PC-3 (cell line): ENCODE results near the gene UTP3. TPM values are rescaled to one million over a fixed set of nuclear protein-coding genes. Genes with fewer than 3 reads are reported as not detected.
A peak's percentile ranks its signal among the peaks of the same experiment; 100 is the strongest.

Experiments
- ATAC-seq: fragments of 200-7000 bp; cut with Tn5 transposase; 2 replicates; pipeline ENCODE4 v1.9.1; 2020; ENCODE audit warnings: mild to moderate bottlenecking, moderate library complexity
- BruUV-seq: library from RNA; stranded (reverse); fragments of 400-500 nt; replicated peaks from 2 replicates; lab custom pipeline; 2021; lab: Mats Ljungman, UMichigan
- CTCF ChIA-PET: fragments of 300-600 bp; sonication (Branson Sonifier 250); formaldehyde crosslinking; loops from one replicate; lab custom pipeline; 2022; ENCODE audit warnings: antibody characterized with exemption; lab: Charles Lee
- POLR2A ChIA-PET: fragments of 300-600 bp; sonication (Branson Sonifier 250); formaldehyde crosslinking; loops from one replicate; lab custom pipeline; 2022; ENCODE audit warnings: antibody characterized with exemption; ENCODE audit not compliant: unreplicated experiment; lab: Charles Lee
- DNase-seq: peaks from one replicate; pipeline ENCODE4 v3.0.0-alpha.2; 2015
- H2AFZ ChIP-seq: fragments of 300-600 bp; sonication (generic); 2 replicates; pipeline ENCODE4 v1.6.0; 2016; ENCODE audit warnings: antibody characterized with exemption, low read length
- H3F3A ChIP-seq: fragments of 300-600 bp; sonication (generic); one replicate; pipeline ENCODE4 v1.6.0; 2017; ENCODE audit warnings: antibody characterized with exemption, low read length, control low read depth, mild to moderate bottlenecking; ENCODE audit not compliant: unreplicated experiment
- H3K27ac ChIP-seq: fragments of 300-600 bp; sonication (generic); 2 replicates; pipeline ENCODE4 v1.5.1; 2016; ENCODE audit warnings: mild to moderate bottlenecking, low read length
- H3K27me3 ChIP-seq: fragments of 300-600 bp; sonication (generic); 2 replicates; pipeline ENCODE4 v1.6.1; 2016; ENCODE audit warnings: low read length, mixed read lengths
- H3K36me3 ChIP-seq: fragments of 300-600 bp; sonication (generic); 2 replicates; pipeline ENCODE4 v1.6.1; 2016; ENCODE audit warnings: low read depth, mixed run types, low read length, mixed read lengths
- H3K4me1 ChIP-seq: fragments of 300-600 bp; sonication (generic); 2 replicates; pipeline ENCODE4 v1.5.1; 2016; ENCODE audit warnings: low read length; ENCODE audit not compliant: insufficient read depth
- H3K4me2 ChIP-seq: fragments of 300-600 bp; sonication (generic); 2 replicates; pipeline ENCODE4 v1.6.0; 2016; ENCODE audit warnings: low read length
- H3K4me3 ChIP-seq: fragments of 300-600 bp; sonication (generic); 2 replicates; pipeline ENCODE4 v1.5.1; 2016; ENCODE audit warnings: mild to moderate bottlenecking, low read length, mixed read lengths
- H3K79me2 ChIP-seq: fragments of 300-600 bp; sonication (generic); 2 replicates; pipeline ENCODE4 v1.6.1; 2017; ENCODE audit warnings: low read length, mixed read lengths
- H3K9ac ChIP-seq: fragments of 300-600 bp; sonication (generic); 2 replicates; pipeline ENCODE4 v1.6.0; 2016; ENCODE audit warnings: mild to moderate bottlenecking, low read length
- H3K9me2 ChIP-seq: fragments of 300-600 bp; sonication (generic); replicated peaks from 2 replicates; pipeline ENCODE4 v1.6.1; 2016; ENCODE audit warnings: mixed run types, low read length, mixed read lengths
- H3K9me3 ChIP-seq: fragments of 300-600 bp; sonication (generic); 2 replicates; pipeline ENCODE4 v1.6.1; 2016; ENCODE audit warnings: low read length, mixed read lengths
- H4K20me1 ChIP-seq: fragments of 300-600 bp; sonication (generic); 2 replicates; pipeline ENCODE4 v1.6.1; 2016; ENCODE audit warnings: low read length, mixed read lengths
- EZH2 ChIP-seq: fragments of 300-600 bp; sonication (generic); IDR thresholded peaks from one replicate; pipeline ENCODE4 v1.6.1; 2017; ENCODE audit warnings: antibody characterized with exemption, mild to moderate bottlenecking, low read length; ENCODE audit not compliant: unreplicated experiment
- EZH2phosphoT487 ChIP-seq: fragments of 300-600 bp; sonication (generic); IDR thresholded peaks from 2 replicates; pipeline ENCODE4 v1.6.1; 2018; ENCODE audit warnings: mild to moderate bottlenecking, antibody characterized with exemption, low read length, borderline replicate concordance
- intact Hi-C: fragments of 100-400 bp; cut with micrococcal nuclease; formaldehyde crosslinking; loops from 2 replicates; pipeline ENCODE4 v1.9.0; 2023
- total RNA-seq: library from RNA; depleted of rRNA; stranded (reverse); fragments of >200 nt; gene quantifications from 2 replicates; pipeline ENCODE4 v1.2.3, GENCODE V29; 2014
- TF ChIP-seq, protein P1 (sequence below): fragments of 300-600 bp; sonication (generic); conservative IDR thresholded peaks from 2 replicates; pipeline ENCODE4 v1.5.1; 2017; ENCODE audit warnings: antibody characterized with exemption, low read depth, mild to moderate bottlenecking, low read length

UTP3 gene
- total RNA-seq, 1 experiment from 2014 or later, result 27.8 TPM

DNA sequence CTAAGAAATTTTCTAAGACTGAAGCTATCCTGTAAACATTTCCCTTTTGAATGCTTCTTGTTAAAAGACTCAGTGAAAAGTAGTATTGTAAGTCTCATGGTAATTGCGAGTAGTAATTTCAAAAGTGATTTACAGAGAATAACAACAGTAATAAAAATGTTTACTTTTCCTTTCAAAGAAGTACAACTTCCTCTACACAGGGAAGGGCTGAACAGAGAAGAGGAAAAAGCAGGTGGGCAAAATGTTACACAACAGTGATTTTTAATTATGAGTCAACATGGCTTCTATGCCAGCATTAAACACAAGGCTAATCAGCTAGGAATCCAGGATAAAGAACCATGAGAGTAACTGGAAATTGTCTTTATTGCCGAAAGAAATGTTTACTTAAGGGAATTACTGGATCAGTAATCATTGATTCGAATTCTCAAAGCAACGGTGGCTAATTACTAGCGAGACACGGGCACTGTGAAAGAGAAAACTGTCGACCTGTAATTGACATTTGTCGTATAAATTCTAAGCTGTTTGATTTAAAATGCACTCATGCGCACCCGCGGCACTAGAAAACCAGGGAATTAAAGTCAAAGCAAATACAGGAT, 15.4 kb downstream of the UTP3 start:
- no peaks in the 10 kb centered on the region for H3K27me3 ChIP-seq
- ATAC-seq, result peak; percentile 12
- TF ChIP-seq, protein P1, sequence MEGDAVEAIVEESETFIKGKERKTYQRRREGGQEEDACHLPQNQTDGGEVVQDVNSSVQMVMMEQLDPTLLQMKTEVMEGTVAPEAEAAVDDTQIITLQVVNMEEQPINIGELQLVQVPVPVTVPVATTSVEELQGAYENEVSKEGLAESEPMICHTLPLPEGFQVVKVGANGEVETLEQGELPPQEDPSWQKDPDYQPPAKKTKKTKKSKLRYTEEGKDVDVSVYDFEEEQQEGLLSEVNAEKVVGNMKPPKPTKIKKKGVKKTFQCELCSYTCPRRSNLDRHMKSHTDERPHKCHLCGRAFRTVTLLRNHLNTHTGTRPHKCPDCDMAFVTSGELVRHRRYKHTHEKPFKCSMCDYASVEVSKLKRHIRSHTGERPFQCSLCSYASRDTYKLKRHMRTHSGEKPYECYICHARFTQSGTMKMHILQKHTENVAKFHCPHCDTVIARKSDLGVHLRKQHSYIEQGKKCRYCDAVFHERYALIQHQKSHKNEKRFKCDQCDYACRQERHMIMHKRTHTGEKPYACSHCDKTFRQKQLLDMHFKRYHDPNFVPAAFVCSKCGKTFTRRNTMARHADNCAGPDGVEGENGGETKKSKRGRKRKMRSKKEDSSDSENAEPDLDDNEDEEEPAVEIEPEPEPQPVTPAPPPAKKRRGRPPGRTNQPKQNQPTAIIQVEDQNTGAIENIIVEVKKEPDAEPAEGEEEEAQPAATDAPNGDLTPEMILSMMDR, result no peak
- no peak for TF ChIP-seq EZH2phosphoT487
- no peak for TF ChIP-seq EZH2
- no peaks in the 10 kb centered on the region for H3K9me2 ChIP-seq
- BruUV-seq, result no TSS peak
- ChIA-PET POLR2A (interaction anchor here (0.6 to 1.0 kb wide), 4 partner anchors 48 to 198 kb away, joined by 3 to 11 read pairs (median 4); partner anchors contain the start of gene MOB1B), CTCF (interaction anchor here (0.5 to 1.8 kb wide), 4 partner anchors 31 to 102 kb away, joined by 3 to 7 read pairs (median 3); no protein-coding TSS in a partner anchor)
- DNase-seq, result peak; percentile 84
- peak overlapping the region; percentile 78 for H3K27ac ChIP-seq
- H3K9me3 ChIP-seq, result no peaks in the 10 kb centered on the region
- peak overlapping the region; percentile 90 for H3K4me2 ChIP-seq
- peak overlapping the region; percentile 93 for H3K9ac ChIP-seq
- intact Hi-C loops, result loop anchor here (1.0 to 10.0 kb wide), 4 partner anchors 15 to 201 kb away; partner anchors contain the start of genes GRSF1, MOB1B and UTP3
- H3K79me2 ChIP-seq, result peaks cover 29% of the 10 kb centered on the region
- peak overlapping the region; percentile 83 for H3K4me3 ChIP-seq
- H3K4me1 ChIP-seq, result peaks cover 19% of the 10 kb centered on the region
- no peaks in the 10 kb centered on the region for H3K36me3 ChIP-seq
- peak overlapping the region; percentile 81 for H2AFZ ChIP-seq
- peaks cover 11% of the 10 kb centered on the region for H3F3A ChIP-seq
- H4K20me1 ChIP-seq, result no peaks in the 10 kb centered on the region

DNA sequence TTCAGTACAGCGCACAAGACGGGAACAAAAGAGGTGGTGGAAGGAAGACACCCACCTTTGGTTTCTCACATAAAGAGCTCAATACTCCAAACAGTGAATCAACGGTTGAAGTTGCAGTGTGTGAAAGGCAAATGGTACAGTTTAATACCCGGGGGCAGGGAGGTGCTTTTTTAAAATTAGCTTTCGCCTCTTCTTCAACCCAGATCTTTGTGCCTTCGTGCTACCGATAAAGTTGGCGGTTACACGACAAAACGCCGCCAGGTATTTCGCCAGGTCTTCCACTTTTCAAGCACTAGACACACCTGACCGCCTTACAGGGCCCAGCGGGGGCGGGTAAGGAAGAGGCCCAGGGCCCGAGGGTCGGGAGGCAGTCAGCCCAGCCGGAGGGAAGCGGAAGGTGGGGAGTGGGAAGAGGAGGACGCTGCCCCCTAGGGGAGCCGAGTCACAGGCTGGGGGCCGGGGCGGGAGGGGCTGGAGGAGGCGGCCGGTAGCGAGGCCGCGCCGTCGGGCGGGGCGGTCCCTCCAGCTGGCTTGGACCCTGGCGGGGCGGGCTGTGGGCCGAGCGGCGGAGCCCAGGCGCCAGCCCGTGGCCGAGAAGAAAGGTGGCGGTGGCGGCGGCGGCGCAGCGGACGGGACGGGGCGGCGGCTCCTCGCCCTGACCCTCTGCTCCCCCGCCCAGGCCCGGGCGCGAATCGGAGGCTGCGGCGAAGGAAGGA, 16.0 kb downstream of the UTP3 start:
- Histone ChIP-seq H3K36me3 (no peaks in the 10 kb centered on the region), H3K27ac (peak overlapping the region; percentile 78), H4K20me1 (no peaks in the 10 kb centered on the region), H3K4me3 (peak overlapping the region; percentile 83), H3K9me3 (no peaks in the 10 kb centered on the region), H3K9ac (peak overlapping the region; percentile 93), H3F3A (peaks cover 11% of the 10 kb centered on the region), H3K27me3 (no peaks in the 10 kb centered on the region), H3K9me2 (no peaks in the 10 kb centered on the region), H3K4me2 (peak overlapping the region; percentile 90), H3K4me1 (peaks cover 24% of the 10 kb centered on the region), H3K79me2 (peaks cover 36% of the 10 kb centered on the region), H2AFZ (peak overlapping the region; percentile 81)
- peak; percentile 50 for ATAC-seq
- peak; percentile 81 for DNase-seq
- no peak for TF ChIP-seq EZH2phosphoT487
- TF ChIP-seq, protein P1, result peak; percentile 52
- TF ChIP-seq EZH2, result no peak
- intact Hi-C loops, result loop anchor here (1.0 to 10.0 kb wide), 4 partner anchors 16 to 200 kb away; partner anchors contain the start of genes GRSF1, MOB1B and UTP3
- ChIA-PET POLR2A (interaction anchor here (0.5 to 1.0 kb wide), 5 partner anchors 19 to 198 kb away, joined by 3 to 11 read pairs (median 4); partner anchors contain the start of gene MOB1B), CTCF (interaction anchor here (0.6 to 1.8 kb wide), 5 partner anchors 15 to 135 kb away, joined by 3 to 11 read pairs (median 3); no protein-coding TSS in a partner anchor)
- BruUV-seq, result TSS peak; percentile 88
